GM21786 (cell line): ENCODE measurements around the gene NR2F2.

Experiments
- ATAC-seq: cut with Tn5 transposase; IDR thresholded peaks from one replicate; pipeline ENCODE4 v1.9.1; 2021; ENCODE audit not compliant: unreplicated experiment

The NR2F2 gene

GRCh38 chr15:96316953-96317629 lies 13.4 kb upstream of the NR2F2 start:
- no peak for ATAC-seq

- ATAC-seq = no peak
Observed at GRCh38 chr15:96320107-96320506, 10.4 kb upstream of the NR2F2 start.

GRCh38 chr15:96320703-96321638 lies 9.5 kb upstream of the NR2F2 start:
- no peak for ATAC-seq

- no peak for ATAC-seq
Observed at GRCh38 chr15:96321639-96322535, 8.6 kb upstream of the NR2F2 start.

- ATAC-seq = no peak
Observed at GRCh38 chr15:96322536-96323318, 7.8 kb upstream of the NR2F2 start.

GRCh38 chr15:96323319-96324145 lies 7.0 kb upstream of the NR2F2 start:
- ATAC-seq = no peak

- no peak for ATAC-seq
Observed at GRCh38 chr15:96324192-96324895, 6.2 kb upstream of the NR2F2 start.

GRCh38 chr15:96324940-96325540 lies 5.5 kb upstream of the NR2F2 start:
- ATAC-seq = no peak

GRCh38 chr15:96325541-96326327 lies 4.8 kb upstream of the NR2F2 start:
- ATAC-seq = no peak

GRCh38 chr15:96326328-96327154 lies 4.0 kb upstream of the NR2F2 start:
- ATAC-seq = no peak

GRCh38 chr15:96327155-96327741 lies 3.3 kb upstream of the NR2F2 start:
- ATAC-seq = peak; percentile 42

- no peak for ATAC-seq
Observed at GRCh38 chr15:96328181-96328876, 2.2 kb upstream of the NR2F2 start.

GRCh38 chr15:96328877-96329195 lies 1.7 kb upstream of the NR2F2 start:
- no peak for ATAC-seq

- ATAC-seq = no peak
Observed at GRCh38 chr15:96329403-96329981, 1.0 kb upstream of the NR2F2 start.

GRCh38 chr15:96330064-96330449 lies 443 bp upstream of the NR2F2 start:
- ATAC-seq = peak; percentile 23
